Measurements from ENCODE around the gene SLC39A5.
"Not testable (repeated sequence)": the region's sequence is repeated elsewhere in the genome, so short reads cannot be mapped to it uniquely, and the experiment has no call there.

SLC39A5 gene

GRCh38 chr12:56260921-56261320, 31.1 kb downstream of the SLC39A5 start:
- Histone ChIP-seq H3K4me3 (ENCODE audit: severe bottlenecking) (no peak overlapping the region), H3K36me3 (ENCODE audit: low read depth) (peaks cover 11% of the 10 kb centered on the region), H3K27ac (ENCODE audit: poor library complexity, severe bottlenecking) (peak overlapping the region; percentile 67), H3K4me1 (ENCODE audit: insufficient read depth, poor library complexity, severe bottlenecking) (peaks cover 18% of the 10 kb centered on the region), H3K9me3 (ENCODE audit: severe bottlenecking) (no peaks in the 10 kb centered on the region), H3K27me3 (ENCODE audit: insufficient read depth, poor library complexity, severe bottlenecking) (no peaks in the 10 kb centered on the region)
- DNase-seq (ENCODE audit: low spot score), result no peak
- no peak for TF ChIP-seq CTCF (IDR thresholded peaks at IDR 0.05; ENCODE audit: poor library complexity, severe bottlenecking)
- ATAC-seq (ENCODE audit: low read depth), result no peak

- Histone ChIP-seq H3K4me1 (ENCODE audit: insufficient read depth, poor library complexity, severe bottlenecking) (peaks cover 19% of the 10 kb centered on the region), H3K27me3 (ENCODE audit: insufficient read depth, poor library complexity, severe bottlenecking) (no peaks in the 10 kb centered on the region), H3K36me3 (ENCODE audit: low read depth) (peaks cover 3% of the 10 kb centered on the region), H3K4me3 (ENCODE audit: severe bottlenecking) (no peak overlapping the region), H3K27ac (ENCODE audit: poor library complexity, severe bottlenecking) (peak overlapping the region; percentile 67), H3K9me3 (ENCODE audit: severe bottlenecking) (no peaks in the 10 kb centered on the region)
- DNase-seq (ENCODE audit: low spot score), result no peak
- peak; percentile 27 for TF ChIP-seq CTCF (IDR thresholded peaks at IDR 0.05; ENCODE audit: poor library complexity, severe bottlenecking)
- ATAC-seq (ENCODE audit: low read depth), result peak; percentile 68
Observed at GRCh38 chr12:56261503-56262232, 31.8 kb downstream of the SLC39A5 start.

- not testable (repeated sequence) for ATAC-seq (ENCODE audit: low read depth); H3K36me3 ChIP-seq (ENCODE audit: low read depth); H3K9me3 ChIP-seq (ENCODE audit: severe bottlenecking); H3K27ac ChIP-seq (ENCODE audit: poor library complexity, severe bottlenecking); DNase-seq (ENCODE audit: low spot score); H3K27me3 ChIP-seq (ENCODE audit: insufficient read depth, poor library complexity, severe bottlenecking); H3K4me3 ChIP-seq (ENCODE audit: severe bottlenecking)
- peaks cover 19% of the 10 kb centered on the region for H3K4me1 ChIP-seq (ENCODE audit: insufficient read depth, poor library complexity, severe bottlenecking)
Observed at GRCh38 chr12:56262955-56263354, 33.1 kb downstream of the SLC39A5 start.

- Histone ChIP-seq H3K27ac (ENCODE audit: poor library complexity, severe bottlenecking) (peak overlapping the region; percentile 46), H3K4me3 (ENCODE audit: severe bottlenecking) (peak overlapping the region; percentile 65), H3K4me1 (ENCODE audit: insufficient read depth, poor library complexity, severe bottlenecking) (peaks cover 15% of the 10 kb centered on the region)
- not testable (repeated sequence) for ATAC-seq (ENCODE audit: low read depth); H3K27me3 ChIP-seq (ENCODE audit: insufficient read depth, poor library complexity, severe bottlenecking); H3K36me3 ChIP-seq (ENCODE audit: low read depth); H3K9me3 ChIP-seq (ENCODE audit: severe bottlenecking); DNase-seq (ENCODE audit: low spot score)
Observed at GRCh38 chr12:56266068-56266692, 36.3 kb downstream of the SLC39A5 start.

GRCh38 chr12:56266693-56267442, 37.0 kb downstream of the SLC39A5 start, which contains the start of gene COQ10A:
COQ10A (plus strand) TSS chr12:56266942; CDS start chr12:56267119, 177 bp downstream.
- DNase-seq (ENCODE audit: low spot score) (peak; percentile 85), ATAC-seq (ENCODE audit: low read depth) (peak; percentile 83)
- Histone ChIP-seq H3K9me3 (ENCODE audit: severe bottlenecking) (no peaks in the 10 kb centered on the region), H3K27ac (ENCODE audit: poor library complexity, severe bottlenecking) (peak within 1 kb of the TSS; percentile 46), H3K4me1 (ENCODE audit: insufficient read depth, poor library complexity, severe bottlenecking) (peaks cover 8% of the 10 kb centered on the region), H3K4me3 (ENCODE audit: severe bottlenecking) (peak within 1 kb of the TSS; percentile 65), H3K27me3 (ENCODE audit: insufficient read depth, poor library complexity, severe bottlenecking) (no peaks in the 10 kb centered on the region), H3K36me3 (ENCODE audit: low read depth) (peaks cover 14% of the 10 kb centered on the region)
- peak; percentile 69 for TF ChIP-seq CTCF (IDR thresholded peaks at IDR 0.05; ENCODE audit: poor library complexity, severe bottlenecking)

Measured in RWPE2 (cell line).